DND-41 (cell line): ENCODE results near the gene ABAT.
A peak's percentile ranks its signal among the peaks of the same experiment; 100 is the strongest.
"Not testable (repeated sequence)": the region's sequence is repeated elsewhere in the genome, so short reads cannot be mapped to it uniquely, and the experiment has no call there.

ENCODE experiments used
- ATAC-seq: fragments of 200-7000 bp; cut with Tn5 transposase; 3 replicates; pipeline ENCODE4 v1.9.1; 2021; ENCODE audit warnings: low read depth; ENCODE audit not compliant: insufficient read depth
- DNase-seq: peaks from one replicate; pipeline ENCODE4 v3.0.0-alpha.2; 2020
- H2AFZ ChIP-seq: 2 replicates; pipeline ENCODE4 v1.6.0; 2012; ENCODE audit warnings: low read depth, low read length
- H3K27ac ChIP-seq: 2 replicates; pipeline ENCODE4 v1.5.1; 2012; ENCODE audit warnings: low read length, inconsistent platforms
- H3K27me3 ChIP-seq: fragments of 200-600 bp; sonication (generic); 2 replicates; pipeline ENCODE4 v1.6.0; 2012; ENCODE audit warnings: low read length, mild to moderate bottlenecking, inconsistent platforms; ENCODE audit not compliant: insufficient read depth, poor library complexity
- H3K36me3 ChIP-seq: 2 replicates; pipeline ENCODE4 v1.5.1; 2012; ENCODE audit warnings: low read length, inconsistent platforms; ENCODE audit not compliant: insufficient read depth
- H3K4me1 ChIP-seq: 2 replicates; pipeline ENCODE4 v1.5.1; 2012; ENCODE audit warnings: mild to moderate bottlenecking, low read length; ENCODE audit not compliant: insufficient read depth
- H3K4me2 ChIP-seq: 2 replicates; pipeline ENCODE4 v1.6.0; 2012; ENCODE audit warnings: mild to moderate bottlenecking, moderate library complexity, low read length, inconsistent platforms; ENCODE audit not compliant: insufficient read depth
- H3K4me3 ChIP-seq, 2 experiments: fragments of 200-600 bp in 1 of 2; shearing (Covaris generic) in 1 of 2; 2 replicates each; pipeline ENCODE4 v1.5.1; 2012 to 2016; ENCODE audit warnings: inconsistent platforms in 2 of 2, low read length in 2 of 2, mild to moderate bottlenecking in 2 of 2, low read depth in 1 of 2, moderate library complexity in 1 of 2
- H3K79me2 ChIP-seq: 2 replicates; pipeline ENCODE4 v1.6.0; 2012; ENCODE audit warnings: low read length, inconsistent platforms; ENCODE audit not compliant: insufficient read depth
- H3K9ac ChIP-seq: 2 replicates; pipeline ENCODE4 v1.6.0; 2012; ENCODE audit warnings: low read depth, mild to moderate bottlenecking, inconsistent platforms, low read length, moderate library complexity
- H3K9me3 ChIP-seq: 2 replicates; pipeline ENCODE4 v1.5.1; 2012; ENCODE audit warnings: low read length, moderate library complexity, mild to moderate bottlenecking, inconsistent platforms; ENCODE audit not compliant: insufficient read depth, severe bottlenecking
- H4K20me1 ChIP-seq: 2 replicates; pipeline ENCODE4 v1.6.0; 2012; ENCODE audit warnings: low read length; ENCODE audit not compliant: insufficient read depth
- CTCF ChIP-seq: IDR thresholded peaks from 2 replicates; pipeline ENCODE4 v1.5.1; 2012; ENCODE audit warnings: borderline replicate concordance, low read length, moderate library complexity, mild to moderate bottlenecking; ENCODE audit not compliant: poor library complexity, severe bottlenecking; ENCODE audit errors: extremely low read depth
- EZH2 ChIP-seq: IDR thresholded peaks from 3 replicates; pipeline ENCODE4 v1.6.1; 2012; ENCODE audit warnings: borderline replicate concordance, low read depth, mild to moderate bottlenecking, moderate library complexity, low read length, inconsistent platforms; ENCODE audit not compliant: severe bottlenecking

The ABAT gene

DNA sequence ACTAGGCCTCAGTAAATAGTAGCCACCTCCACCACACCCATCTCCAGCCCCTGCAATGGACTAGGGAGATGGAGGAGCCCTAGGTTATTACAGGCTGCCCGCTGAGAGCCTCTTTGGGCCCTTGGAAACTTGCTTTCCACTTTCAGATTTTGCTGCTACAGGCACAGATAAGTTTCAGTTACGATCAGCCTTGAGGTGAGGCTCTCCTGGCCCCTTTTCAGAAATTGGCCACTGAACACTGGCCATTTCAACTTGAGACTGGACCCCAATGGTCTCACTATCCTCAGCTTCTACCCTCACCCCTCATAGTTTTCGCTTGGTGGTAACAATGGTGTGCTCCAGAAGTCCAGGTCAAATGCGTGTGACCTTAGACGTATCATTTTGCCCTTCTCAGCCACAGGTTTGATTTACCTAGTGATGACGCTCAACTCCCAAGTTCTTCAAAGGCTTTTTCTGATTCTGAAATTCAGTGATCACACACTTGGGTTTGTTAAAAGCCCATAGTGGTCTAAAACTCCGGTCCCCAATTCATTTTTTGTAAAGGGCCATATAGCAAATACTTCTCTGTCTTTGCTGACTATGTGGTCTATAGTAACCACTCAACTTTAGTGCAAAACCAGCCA, 124.2 kb downstream of the ABAT start:
- DNase-seq (no peak), ATAC-seq (no peak)
- TF ChIP-seq EZH2 (no peak), CTCF (no peak)
- peak overlapping the region; percentile 81 for H3K27ac ChIP-seq
- H3K4me2 ChIP-seq = peak overlapping the region; percentile 89
- peaks cover 62% of the 10 kb centered on the region for H3K4me1 ChIP-seq
- H4K20me1 ChIP-seq = peaks cover 34% of the 10 kb centered on the region; the same call in 1 of the 2 replicates
- no peaks in the 10 kb centered on the region for H3K27me3 ChIP-seq
- H3K79me2 ChIP-seq = peaks cover 96% of the 10 kb centered on the region
- H2AFZ ChIP-seq = no peak overlapping the region
- H3K9ac ChIP-seq = peak overlapping the region; percentile 81
- peak overlapping the region; percentile 83 to 90; a peak in 3 of 4 replicates for H3K4me3 ChIP-seq
- H3K36me3 ChIP-seq = peaks cover 46% of the 10 kb centered on the region
- no peaks in the 10 kb centered on the region for H3K9me3 ChIP-seq

- H4K20me1 ChIP-seq = peaks cover 45% of the 10 kb centered on the region; the same call in 1 of the 2 replicates
- H3K27me3 ChIP-seq = no peaks in the 10 kb centered on the region
- H2AFZ ChIP-seq = no peak overlapping the region
- no peak for TF ChIP-seq CTCF
- TF ChIP-seq EZH2 = no peak
- H3K36me3 ChIP-seq = peaks cover 68% of the 10 kb centered on the region
- H3K4me1 ChIP-seq = peaks cover 34% of the 10 kb centered on the region
- H3K9me3 ChIP-seq = no peaks in the 10 kb centered on the region
- no peak overlapping the region for H3K27ac ChIP-seq
- H3K4me2 ChIP-seq = no peak overlapping the region
- ATAC-seq = no peak
- H3K9ac ChIP-seq = no peak overlapping the region
- no peak overlapping the region for H3K4me3 ChIP-seq
- DNase-seq = no peak
- H3K79me2 ChIP-seq = peaks cover 95% of the 10 kb centered on the region
Measured at GRCh38 chr16:8801701-8802100, 127.3 kb downstream of the ABAT start.

- not testable (repeated sequence) for ATAC-seq, H3K9me3 ChIP-seq, H3K4me2 ChIP-seq, H3K4me3 ChIP-seq, H3K27ac ChIP-seq, DNase-seq, H3K27me3 ChIP-seq, H2AFZ ChIP-seq, H3K9ac ChIP-seq
- Histone ChIP-seq H3K79me2 (peaks cover 94% of the 10 kb centered on the region), H4K20me1 (peaks cover 46% of the 10 kb centered on the region; the same call in 1 of the 2 replicates), H3K4me1 (peaks cover 27% of the 10 kb centered on the region), H3K36me3 (peaks cover 88% of the 10 kb centered on the region)
Measured at GRCh38 chr16:8803733-8804132, 129.3 kb downstream of the ABAT start.

- no peak for DNase-seq
- Histone ChIP-seq H3K79me2 (peaks cover 93% of the 10 kb centered on the region), H3K9ac (no peak overlapping the region), H4K20me1 (peaks cover 42% of the 10 kb centered on the region; the same call in 1 of the 2 replicates), H3K9me3 (no peaks in the 10 kb centered on the region), H3K4me2 (no peak overlapping the region), H3K4me3 (no peak overlapping the region), H3K27ac (no peak overlapping the region), H3K36me3 (peaks cover 91% of the 10 kb centered on the region), H3K27me3 (no peaks in the 10 kb centered on the region), H3K4me1 (peaks cover 21% of the 10 kb centered on the region), H2AFZ (no peak overlapping the region)
- no peak for TF ChIP-seq CTCF
- no peak for TF ChIP-seq EZH2
- ATAC-seq = no peak
Measured at GRCh38 chr16:8804313-8804712, 129.9 kb downstream of the ABAT start.
